Spleen (tissue), 11 donors: Measurements from ENCODE around the gene KSR2. TPM values are rescaled to one million over a fixed set of nuclear protein-coding genes. Genes with fewer than 3 reads are reported as not detected.

Experiments used
- DNase-seq: peaks from one replicate; pipeline ENCODE4 v3.0.0-alpha.2; 2020
- H3K27ac ChIP-seq, 8 donors: fragments of 200-600 bp; sonication (generic) in 7 of 8; 1 replicate in 4 of 8; 2 replicates in 4 of 8; pipeline versions ENCODE4 v1.5.0 to v1.8.0; 2016 to 2021; ENCODE audit warnings: inconsistent platforms in 4 of 8, mild to moderate bottlenecking in 4 of 8, moderate library complexity in 1 of 8
- H3K27me3 ChIP-seq, 7 donors: fragments of 200-600 bp; sonication (generic) in 6 of 7; replicated peaks in 1 of 7; 1 replicate in 4 of 7; 2 replicates in 3 of 7; pipeline versions ENCODE4 v1.5.0 to v1.8.0; 2016 to 2021; ENCODE audit warnings: inconsistent platforms in 3 of 7, mild to moderate bottlenecking in 1 of 7
- H3K36me3 ChIP-seq, 6 donors: fragments of 200-600 bp; sonication (generic) in 5 of 6; 1 replicate in 4 of 6; 2 replicates in 2 of 6; pipeline versions ENCODE4 v1.5.0 to v1.8.0; 2016 to 2021; ENCODE audit warnings: inconsistent platforms in 2 of 6
- H3K4me1 ChIP-seq, 6 donors: fragments of 200-600 bp; sonication (generic) in 5 of 6; 1 replicate in 3 of 6; 2 replicates in 3 of 6; pipeline versions ENCODE4 v1.5.0 to v1.8.0; 2016 to 2021; ENCODE audit warnings: inconsistent platforms in 3 of 6
- H3K4me3 ChIP-seq, 8 donors: fragments of 200-600 bp; sonication (generic) in 7 of 8; 1 replicate in 4 of 8; 2 replicates in 4 of 8; pipeline versions ENCODE4 v1.5.0 to v1.8.0; 2016 to 2021; ENCODE audit warnings: inconsistent platforms in 4 of 8, mild to moderate bottlenecking in 4 of 8, moderate library complexity in 2 of 8
- H3K9me3 ChIP-seq, 8 donors: fragments of 200-600 bp; sonication (generic) in 7 of 8; 1 replicate in 4 of 8; 2 replicates in 4 of 8; pipeline versions ENCODE4 v1.5.0 to v1.8.0; 2016 to 2021; ENCODE audit warnings: inconsistent platforms in 4 of 8
- POLR2A ChIP-seq, 3 donors: fragments of 450-650 bp; IDR thresholded peaks; one replicate each; pipeline ENCODE4 v1.5.1; 2017; ENCODE audit warnings: antibody characterized with exemption in 3 of 3, mild to moderate bottlenecking in 1 of 3
- POLR2AphosphoS5 ChIP-seq, 3 donors: sonication (generic); formaldehyde crosslinking; IDR thresholded peaks; one replicate each; pipeline ENCODE4 v1.5.1; 2017; ENCODE audit warnings: antibody characterized with exemption in 3 of 3
- WGBS, 5 donors: extraction: QIAGEN DNeasy Blood & Tissue Kit in 3 of 5; methylation state at CpG; one replicate each; pipeline versions ENCODE4 v1.1.5 to v1.1.7; 2013 to 2018; 5-methylcytosine and 5-hydroxymethylcytosine counted together
- intact Hi-C: fragments of 100-400 bp; cut with DNase I; formaldehyde crosslinking; loops from one replicate; pipeline ENCODE4 v1.15.0; 2023; ENCODE audit warnings: low total_unique reads
- polyA plus RNA-seq, 3 donors: library from polyadenylated mRNA; stranded (reverse); fragments of 200-250 nt; gene quantifications; one replicate each; pipeline ENCODE4 v1.2.1, GENCODE V29; 2013
- total RNA-seq, 7 donors: library from RNA; depleted of rRNA in 3 of 7; stranded (reverse); fragments of >200 nt in 3 of 7; fragmentation: NEBNext Ultra II Directional in 4 of 7; extraction: Animal tissue kit (Norgen Biotek cat#: 25700) in 4 of 7; gene quantifications; one replicate each; pipeline versions ENCODE4 v1.1.0 to v1.2.1, GENCODE V29; 2016 to 2021
- TF ChIP-seq, protein P1 (sequence below), 11 experiments: fragments of 200-600 bp in 7 of 11; fragments of 450-650 bp in 4 of 11; sonication (generic) in 4 of 11; IDR thresholded peaks in 8 of 11; conservative IDR thresholded peaks in 3 of 11; 1 replicate in 7 of 11; 2 replicates in 4 of 11; pipeline versions ENCODE4 v1.4.0 to v1.8.0; 2016 to 2021; ENCODE audit warnings: antibody characterized with exemption in 11 of 11, inconsistent platforms in 4 of 11, mild to moderate bottlenecking in 1 of 11
- donor health status: healthy with polysubstance abuse.
- donor health status: DM: no; HTN: no; CAD: no; lungs with moderate emphysema.
- donor health status: DM: no; HTN: no; CAD: no.
- donor health status: Bipolar disorder and iron deficiency.
- donor health status: healthy.
- donor health status: DM: no; HTN: no; CAD: no.
- donor health status: DM: yes; HTN: yes; CAD: no.

KSR2 gene
- total and polyA plus RNA-seq, 10 donors, result under 0.01 to 0.09 (median 0.02) TPM; not detected in 4

DNA sequence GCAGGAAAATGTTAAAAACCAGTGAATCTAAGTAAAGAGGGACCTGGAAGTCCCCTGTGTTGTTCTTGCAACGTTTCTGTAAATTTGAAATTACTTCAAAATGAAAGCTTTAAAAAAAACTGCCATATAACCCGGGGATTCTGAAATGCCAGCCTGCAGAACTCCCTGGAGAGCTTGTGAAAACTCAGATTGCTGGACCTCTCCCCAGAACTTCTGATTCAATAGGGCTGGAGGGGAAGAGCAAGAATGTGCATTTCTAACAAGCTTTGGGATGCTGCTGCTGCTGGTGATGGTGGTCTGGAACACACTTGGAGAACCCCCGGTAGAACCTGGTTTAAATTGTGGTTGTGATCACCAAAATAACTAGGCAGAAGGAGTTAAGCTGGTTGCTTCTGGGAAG lies 307.3 kb downstream of the KSR2 start:
- Histone ChIP-seq H3K36me3 (no peaks in the 10 kb centered on the region), H3K4me3 (no peak overlapping the region), H3K27ac (no peak overlapping the region), H3K27me3 (peaks cover 0 to 9% (median 0%) of the 10 kb centered on the region in 7 donors), H3K9me3 (no peaks in the 10 kb centered on the region), H3K4me1 (no peaks in the 10 kb centered on the region)
- TF ChIP-seq, protein P1, sequence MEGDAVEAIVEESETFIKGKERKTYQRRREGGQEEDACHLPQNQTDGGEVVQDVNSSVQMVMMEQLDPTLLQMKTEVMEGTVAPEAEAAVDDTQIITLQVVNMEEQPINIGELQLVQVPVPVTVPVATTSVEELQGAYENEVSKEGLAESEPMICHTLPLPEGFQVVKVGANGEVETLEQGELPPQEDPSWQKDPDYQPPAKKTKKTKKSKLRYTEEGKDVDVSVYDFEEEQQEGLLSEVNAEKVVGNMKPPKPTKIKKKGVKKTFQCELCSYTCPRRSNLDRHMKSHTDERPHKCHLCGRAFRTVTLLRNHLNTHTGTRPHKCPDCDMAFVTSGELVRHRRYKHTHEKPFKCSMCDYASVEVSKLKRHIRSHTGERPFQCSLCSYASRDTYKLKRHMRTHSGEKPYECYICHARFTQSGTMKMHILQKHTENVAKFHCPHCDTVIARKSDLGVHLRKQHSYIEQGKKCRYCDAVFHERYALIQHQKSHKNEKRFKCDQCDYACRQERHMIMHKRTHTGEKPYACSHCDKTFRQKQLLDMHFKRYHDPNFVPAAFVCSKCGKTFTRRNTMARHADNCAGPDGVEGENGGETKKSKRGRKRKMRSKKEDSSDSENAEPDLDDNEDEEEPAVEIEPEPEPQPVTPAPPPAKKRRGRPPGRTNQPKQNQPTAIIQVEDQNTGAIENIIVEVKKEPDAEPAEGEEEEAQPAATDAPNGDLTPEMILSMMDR (IDR thresholded peaks at IDR 0.05 in 8 of 11, conservative IDR thresholded peaks at IDR 0.05 in 3 of 11), result no peak
- TF ChIP-seq POLR2A (IDR thresholded peaks at IDR 0.05) (no peak), POLR2AphosphoS5 (IDR thresholded peaks at IDR 0.05) (no peak)
- intact Hi-C loops, result no loop called here
- WGBS, 5 donors, result 56 to 68% (median 63%) methylated on average over 3 of the region's 3 CpGs
- no peak for DNase-seq

DNA sequence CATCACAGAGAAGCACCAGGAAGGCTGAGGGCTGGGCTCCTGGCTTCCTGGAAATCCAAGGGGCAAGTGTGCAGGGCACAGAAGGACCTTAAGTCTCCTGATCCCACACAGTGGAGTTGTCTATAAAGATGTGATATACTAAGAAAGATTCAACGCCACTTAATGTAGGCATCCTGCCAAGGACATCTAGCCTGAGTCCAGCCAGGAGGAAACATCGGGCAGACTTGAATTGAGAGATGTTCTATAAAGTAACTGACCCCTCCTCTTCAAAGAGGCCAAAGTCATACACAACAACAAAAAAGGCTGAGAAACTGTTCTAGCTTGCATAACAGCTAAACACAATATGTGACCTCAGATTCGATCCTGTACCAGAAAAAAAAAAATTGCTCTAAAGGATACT lies 307.9 kb downstream of the KSR2 start:
- TF ChIP-seq POLR2A (IDR thresholded peaks at IDR 0.05) (no peak), POLR2AphosphoS5 (IDR thresholded peaks at IDR 0.05) (no peak)
- TF ChIP-seq, protein P1 (IDR thresholded peaks at IDR 0.05 in 8 of 11, conservative IDR thresholded peaks at IDR 0.05 in 3 of 11), result no peak
- no peak overlapping the region for H3K4me3 ChIP-seq
- 50 to 78% (median 63%) methylated on average over 3 of the region's 3 CpGs for WGBS, 5 donors
- H3K9me3 ChIP-seq, result no peaks in the 10 kb centered on the region
- no peaks in the 10 kb centered on the region for H3K4me1 ChIP-seq
- no peak for DNase-seq
- peaks cover 0 to 9% (median 0%) of the 10 kb centered on the region in 7 donors for H3K27me3 ChIP-seq
- H3K36me3 ChIP-seq, result no peaks in the 10 kb centered on the region
- H3K27ac ChIP-seq, result no peak overlapping the region
- intact Hi-C loops, result no loop called here

DNA sequence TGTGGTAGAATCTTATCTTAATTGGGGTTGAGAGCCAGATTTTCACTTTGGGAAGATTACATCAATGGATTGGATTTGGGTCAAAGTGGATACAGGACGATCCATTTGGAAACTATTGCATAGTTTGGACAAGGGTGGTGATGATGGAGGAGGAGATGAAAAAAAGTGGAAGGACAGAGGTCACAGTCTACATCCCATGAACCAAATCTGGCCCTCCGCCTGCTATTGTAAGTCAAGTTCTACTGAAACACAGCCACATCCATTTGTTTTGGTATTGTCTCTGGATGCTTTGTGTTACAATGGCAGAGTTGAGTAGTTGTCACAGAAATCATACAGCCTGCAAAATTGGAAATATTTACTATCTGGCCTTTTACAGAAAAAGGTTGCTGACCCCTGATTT lies 310.6 kb downstream of the KSR2 start:
- H3K36me3 ChIP-seq, result no peaks in the 10 kb centered on the region
- intact Hi-C loops, result no loop called here
- no peaks in the 10 kb centered on the region for H3K9me3 ChIP-seq
- DNase-seq, result no peak
- 70 to 84% (median 76%) methylated on average over 2 of the region's 2 CpGs for WGBS, 5 donors
- no peaks in the 10 kb centered on the region for H3K4me1 ChIP-seq
- no peak overlapping the region for H3K4me3 ChIP-seq
- no peak for TF ChIP-seq POLR2AphosphoS5 (IDR thresholded peaks at IDR 0.05)
- TF ChIP-seq, protein P1 (IDR thresholded peaks at IDR 0.05 in 8 of 11, conservative IDR thresholded peaks at IDR 0.05 in 3 of 11), result no peak
- TF ChIP-seq POLR2A (IDR thresholded peaks at IDR 0.05), result no peak
- no peak overlapping the region for H3K27ac ChIP-seq
- H3K27me3 ChIP-seq, result no peaks in the 10 kb centered on the region

DNA sequence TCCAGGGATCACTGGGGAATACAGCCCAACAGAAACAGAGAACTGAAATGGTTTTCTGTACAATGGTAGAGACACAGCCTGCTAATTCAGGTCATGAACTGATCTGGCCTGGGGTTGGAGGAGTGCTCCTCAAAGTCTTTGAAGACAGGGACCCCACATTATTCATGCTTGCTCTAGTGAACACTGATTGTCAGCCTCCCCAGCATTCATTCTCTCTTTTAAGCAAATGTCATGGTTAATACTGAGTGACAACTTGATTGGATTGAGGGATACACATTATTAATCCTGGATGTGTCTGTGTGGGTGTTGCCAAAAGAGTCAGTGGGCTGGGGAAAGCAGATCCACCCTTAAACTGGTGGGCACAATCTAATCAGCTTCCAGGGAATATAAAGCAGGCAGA lies 319.0 kb downstream of the KSR2 start:
- Histone ChIP-seq H3K27me3 (peaks cover 0 to 14% (median 0%) of the 10 kb centered on the region in 7 donors), H3K27ac (no peak overlapping the region), H3K9me3 (peaks cover 0 to 25% (median 10%) of the 10 kb centered on the region in 8 donors), H3K36me3 (no peaks in the 10 kb centered on the region), H3K4me3 (no peak overlapping the region), H3K4me1 (no peaks in the 10 kb centered on the region)
- DNase-seq, result no peak
- TF ChIP-seq, protein P1 (IDR thresholded peaks at IDR 0.05 in 8 of 11, conservative IDR thresholded peaks at IDR 0.05 in 3 of 11), result no peak
- TF ChIP-seq POLR2AphosphoS5 (IDR thresholded peaks at IDR 0.05) (no peak), POLR2A (IDR thresholded peaks at IDR 0.05) (no peak)
- intact Hi-C loops, result no loop called here
